ENCODE data around the gene CDC27. TPM values are rescaled to one million over a fixed set of nuclear protein-coding genes. Genes with fewer than 3 reads are reported as not detected.
A peak's percentile ranks its signal among the peaks of the same experiment; 100 is the strongest.

CDC27 gene
- total RNA-seq (10 to 100 TPM; 72.5 to 78.4 (median 74.9) TPM), polyA plus RNA-seq (10 to 100 TPM; 25.5 to 89.2 (median 37.9) TPM)
- long read RNA-seq, donor 1, partial matches to known transcripts, result 5 of 9 reads
- long read RNA-seq, donor 1, other reads (novel, unspliced or antisense), result 2 of 9 reads
- long read RNA-seq, donor 2, partial matches to known transcripts, result 3 of 11 reads
- long read RNA-seq, donor 2, other reads (novel, unspliced or antisense), result 7 of 11 reads

GRCh38 chr17:47188876-47189731, at the start of gene CDC27:
CDC27 (minus strand) TSS chr17:47189295; CDS start chr17:47189172, 123 bp downstream.
- TF ChIP-seq, protein P1, sequence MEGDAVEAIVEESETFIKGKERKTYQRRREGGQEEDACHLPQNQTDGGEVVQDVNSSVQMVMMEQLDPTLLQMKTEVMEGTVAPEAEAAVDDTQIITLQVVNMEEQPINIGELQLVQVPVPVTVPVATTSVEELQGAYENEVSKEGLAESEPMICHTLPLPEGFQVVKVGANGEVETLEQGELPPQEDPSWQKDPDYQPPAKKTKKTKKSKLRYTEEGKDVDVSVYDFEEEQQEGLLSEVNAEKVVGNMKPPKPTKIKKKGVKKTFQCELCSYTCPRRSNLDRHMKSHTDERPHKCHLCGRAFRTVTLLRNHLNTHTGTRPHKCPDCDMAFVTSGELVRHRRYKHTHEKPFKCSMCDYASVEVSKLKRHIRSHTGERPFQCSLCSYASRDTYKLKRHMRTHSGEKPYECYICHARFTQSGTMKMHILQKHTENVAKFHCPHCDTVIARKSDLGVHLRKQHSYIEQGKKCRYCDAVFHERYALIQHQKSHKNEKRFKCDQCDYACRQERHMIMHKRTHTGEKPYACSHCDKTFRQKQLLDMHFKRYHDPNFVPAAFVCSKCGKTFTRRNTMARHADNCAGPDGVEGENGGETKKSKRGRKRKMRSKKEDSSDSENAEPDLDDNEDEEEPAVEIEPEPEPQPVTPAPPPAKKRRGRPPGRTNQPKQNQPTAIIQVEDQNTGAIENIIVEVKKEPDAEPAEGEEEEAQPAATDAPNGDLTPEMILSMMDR (IDR thresholded peaks at IDR 0.05), result no peak

DNA sequence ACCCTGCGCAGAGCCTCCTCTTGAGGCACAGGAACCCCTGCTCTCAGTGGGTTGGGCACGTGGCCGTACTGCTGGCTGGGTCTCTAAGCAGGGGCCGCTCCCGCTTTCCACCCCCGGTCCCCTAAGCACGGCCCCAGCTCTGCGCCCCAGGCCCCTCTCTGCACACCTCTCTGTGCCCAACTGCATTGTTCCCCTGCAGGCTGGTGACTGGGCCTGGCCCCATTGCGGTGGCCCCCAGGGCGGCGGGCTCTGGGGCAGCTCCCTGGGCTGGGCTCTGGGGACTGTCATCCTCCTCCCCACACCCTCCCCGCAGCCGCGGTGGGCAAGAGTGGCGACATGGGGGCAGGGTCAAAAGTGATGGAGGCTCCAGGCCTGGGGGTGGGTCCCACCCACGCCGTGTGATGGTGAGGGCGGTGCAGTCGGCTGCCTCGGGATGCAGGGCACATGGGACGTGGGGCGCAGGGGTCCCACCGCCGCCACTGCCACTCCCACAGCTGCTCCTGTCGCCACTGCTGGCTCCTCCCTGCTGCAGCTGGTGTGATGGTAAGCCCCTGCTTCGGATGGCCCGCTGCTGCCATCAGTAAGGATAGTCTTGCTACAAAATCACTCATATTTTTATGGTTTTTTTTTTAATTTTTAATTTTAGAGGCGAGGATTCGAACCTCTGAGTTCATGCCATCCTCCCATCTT, 49.4 kb upstream of the CDC27 start:
- no peak overlapping the region for H3K27ac ChIP-seq
- no peak for DNase-seq
- WGBS, 3 donors, result 84 to 89% (median 88%) methylated on average over 23 to 29 of the region's 29 CpGs

More at GRCh38 chr17:47188876-47189731, at the start of gene CDC27:
- peaks cover 27% of the 10 kb centered on the region for H3K4me1 ChIP-seq
- peak within 1 kb of the TSS; percentile 72 for H3K4me3 ChIP-seq
- DNase-seq (peak; percentile 98 to 99), ATAC-seq (peak; percentile 95 to 97 (median 95))
- H3K9me3 ChIP-seq, result no peaks in the 10 kb centered on the region
- H3K27ac ChIP-seq, result peak within 1 kb of the TSS; percentile 94
- H3K36me3 ChIP-seq (ENCODE audit: insufficient read depth in 1 of 2, low read depth in 1 of 2), result no peaks in the 10 kb centered on the region
- H3K27me3 ChIP-seq (ENCODE audit: insufficient read depth in 3 of 3, low read length in 2 of 3), result no peaks in the 10 kb centered on the region
- intact Hi-C loops (cut with DNase I), result loop anchor here in 1 of 2 donors (5.0 kb wide), 1 partner anchor 133 kb away; the partner anchor contains the start of gene EFCAB13
- WGBS, 3 donors, result 0 to 1% (median 0%) methylated on average over 59 to 64 of the region's 64 CpGs

DNA sequence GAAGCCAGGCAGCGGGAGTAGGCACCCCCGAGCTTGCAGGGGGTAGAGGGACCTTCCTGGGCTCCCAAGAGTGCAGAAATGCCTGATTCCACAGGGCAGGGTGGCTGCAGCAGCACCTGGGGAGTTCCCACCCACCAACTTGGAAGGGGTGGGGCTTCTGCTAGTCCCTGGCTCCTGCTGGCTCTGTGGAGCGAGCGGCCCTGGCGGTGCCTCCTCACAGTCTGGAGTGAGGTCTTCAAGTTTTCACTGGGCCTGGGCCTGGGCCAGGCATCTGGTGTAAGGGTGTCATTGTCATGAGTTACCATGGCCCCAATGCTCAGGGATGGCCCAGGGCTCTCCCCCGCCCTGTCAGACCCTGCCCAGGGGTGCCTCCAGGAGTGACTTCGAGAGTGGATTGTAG, 48.7 kb upstream of the CDC27 start:
- 92 to 95% (median 93%) methylated on average over 7 of the region's 7 CpGs for WGBS, 3 donors
- intact Hi-C loops (cut with DNase I), result loop anchor here in 1 of 2 donors (5.0 kb wide), 1 partner anchor 59 kb away; no protein-coding TSS in a partner anchor
- Histone ChIP-seq H3K4me3 (no peak overlapping the region), H3K27ac (no peak overlapping the region), H3K36me3 (ENCODE audit: insufficient read depth in 1 of 2, low read depth in 1 of 2) (no peaks in the 10 kb centered on the region), H3K9me3 (no peaks in the 10 kb centered on the region), H3K27me3 (ENCODE audit: insufficient read depth in 3 of 3, low read length in 2 of 3) (no peaks in the 10 kb centered on the region), H3K4me1 (peaks cover 13% of the 10 kb centered on the region)
- DNase-seq, result no peak
- ATAC-seq, result no peak
- TF ChIP-seq, protein P1 (IDR thresholded peaks at IDR 0.05), result no peak

More for the DNA sequence above, 49.4 kb upstream of the CDC27 start:
- TF ChIP-seq, protein P1 (IDR thresholded peaks at IDR 0.05), result no peak
- no peaks in the 10 kb centered on the region for H3K27me3 ChIP-seq (ENCODE audit: insufficient read depth in 3 of 3, low read length in 2 of 3)
- no peaks in the 10 kb centered on the region for H3K36me3 ChIP-seq (ENCODE audit: insufficient read depth in 1 of 2, low read depth in 1 of 2)
- no peak for ATAC-seq
- intact Hi-C loops (cut with DNase I), result loop anchor here in 1 of 2 donors (5.0 kb wide), 1 partner anchor 59 kb away; no protein-coding TSS in a partner anchor
- no peaks in the 10 kb centered on the region for H3K9me3 ChIP-seq
- H3K4me1 ChIP-seq, result peaks cover 13% of the 10 kb centered on the region
- H3K4me3 ChIP-seq, result no peak overlapping the region

GRCh38 chr17:47235923-47236322, 46.8 kb upstream of the CDC27 start:
- no peak overlapping the region for H3K27ac ChIP-seq
- 89 to 97% (median 96%) methylated on average over 2 of the region's 2 CpGs for WGBS, 3 donors
- intact Hi-C loops (cut with DNase I), result loop anchor here in 1 of 2 donors (5.0 kb wide), 1 partner anchor 61 kb away; no protein-coding TSS in a partner anchor
- H3K27me3 ChIP-seq (ENCODE audit: insufficient read depth in 3 of 3, low read length in 2 of 3), result no peaks in the 10 kb centered on the region
- no peaks in the 10 kb centered on the region for H3K9me3 ChIP-seq
- TF ChIP-seq, protein P1 (IDR thresholded peaks at IDR 0.05), result no peak
- H3K4me1 ChIP-seq, result peaks cover 13% of the 10 kb centered on the region
- no peaks in the 10 kb centered on the region for H3K36me3 ChIP-seq (ENCODE audit: insufficient read depth in 1 of 2, low read depth in 1 of 2)
- DNase-seq, result no peak
- no peak overlapping the region for H3K4me3 ChIP-seq
- ATAC-seq, result no peak
